ENCODE results near the gene ZDHHC8.

- TF ChIP-seq, protein P1, sequence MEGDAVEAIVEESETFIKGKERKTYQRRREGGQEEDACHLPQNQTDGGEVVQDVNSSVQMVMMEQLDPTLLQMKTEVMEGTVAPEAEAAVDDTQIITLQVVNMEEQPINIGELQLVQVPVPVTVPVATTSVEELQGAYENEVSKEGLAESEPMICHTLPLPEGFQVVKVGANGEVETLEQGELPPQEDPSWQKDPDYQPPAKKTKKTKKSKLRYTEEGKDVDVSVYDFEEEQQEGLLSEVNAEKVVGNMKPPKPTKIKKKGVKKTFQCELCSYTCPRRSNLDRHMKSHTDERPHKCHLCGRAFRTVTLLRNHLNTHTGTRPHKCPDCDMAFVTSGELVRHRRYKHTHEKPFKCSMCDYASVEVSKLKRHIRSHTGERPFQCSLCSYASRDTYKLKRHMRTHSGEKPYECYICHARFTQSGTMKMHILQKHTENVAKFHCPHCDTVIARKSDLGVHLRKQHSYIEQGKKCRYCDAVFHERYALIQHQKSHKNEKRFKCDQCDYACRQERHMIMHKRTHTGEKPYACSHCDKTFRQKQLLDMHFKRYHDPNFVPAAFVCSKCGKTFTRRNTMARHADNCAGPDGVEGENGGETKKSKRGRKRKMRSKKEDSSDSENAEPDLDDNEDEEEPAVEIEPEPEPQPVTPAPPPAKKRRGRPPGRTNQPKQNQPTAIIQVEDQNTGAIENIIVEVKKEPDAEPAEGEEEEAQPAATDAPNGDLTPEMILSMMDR (IDR thresholded peaks at IDR 0.05) = no peak
- TF ChIP-seq EZH2 (IDR thresholded peaks at IDR 0.05; ENCODE audit: borderline replicate concordance, insufficient read depth, low read depth, low read length, poor library complexity, severe bottlenecking) = no peak
Measured at GRCh38 chr22:20088263-20088648, 43.3 kb upstream of the ZDHHC8 start.

All from B cell (primary cell).